Transverse colon (tissue), 3 donors: Measurements from ENCODE around the gene AGBL4.

Source experiments
- CTCF ChIP-seq, 5 experiments: fragments of 200-600 bp in 3 of 5; fragments of 450-650 bp in 2 of 5; sonication (generic) in 3 of 5; IDR thresholded peaks; 1 replicate in 2 of 5; 2 replicates in 3 of 5; pipeline ENCODE4 v1.5.1; 2016 to 2017; ENCODE audit warnings: antibody characterized with exemption in 5 of 5, inconsistent platforms in 3 of 5, mild to moderate bottlenecking in 2 of 5, moderate library complexity in 1 of 5
- POLR2A ChIP-seq: fragments of 450-650 bp; IDR thresholded peaks from one replicate; pipeline ENCODE4 v1.6.1; 2016; ENCODE audit warnings: antibody characterized with exemption, mild to moderate bottlenecking, moderate library complexity

GRCh38 chr1:48771561-48771960, 1252.2 kb downstream of the AGBL4 start:
- TF ChIP-seq CTCF (IDR thresholded peaks at IDR 0.05) (no peak), POLR2A (no peak)
